ENCODE measurements around the gene CBX7.

Gene CBX7

DNA sequence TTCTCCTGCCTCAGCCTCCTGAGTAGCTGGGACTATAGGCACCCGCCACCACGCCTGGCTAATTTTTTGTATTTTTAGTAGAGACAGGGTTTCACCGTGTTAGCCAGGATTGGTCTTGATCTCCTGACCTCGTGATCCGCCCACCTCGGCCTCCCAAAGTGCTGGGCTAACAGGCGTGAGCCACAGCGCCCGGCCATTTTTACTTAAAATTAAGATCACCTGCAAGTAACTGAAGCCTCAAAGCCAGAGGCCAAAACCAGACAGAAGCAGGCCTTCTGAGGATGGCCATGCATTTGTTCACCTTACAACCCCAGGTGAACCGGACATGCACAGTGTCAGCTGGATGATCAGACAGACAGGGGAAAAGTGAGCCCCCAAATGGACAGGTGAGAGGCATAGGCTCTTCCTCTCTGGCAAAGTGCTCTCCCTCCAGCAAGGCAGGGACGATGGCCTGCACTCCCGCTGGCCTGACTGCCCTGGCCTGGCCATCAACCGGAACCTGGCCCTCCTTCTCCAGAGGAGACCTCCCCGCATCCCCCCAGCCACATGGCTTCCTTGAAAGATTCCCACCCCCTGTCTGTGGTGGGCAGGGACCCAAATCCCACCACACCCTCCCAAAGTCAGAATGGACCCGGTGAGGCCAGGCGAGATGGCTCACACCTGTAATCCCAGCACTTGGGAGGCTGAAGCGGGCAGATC lies 29.6 kb downstream of the CBX7 start:
- no peak overlapping the region for H3K4me3 ChIP-seq (ENCODE audit: control insufficient read depth, low read depth, low read length)
- TF ChIP-seq CTCF (IDR thresholded peaks at IDR 0.05; ENCODE audit: control insufficient read depth, insufficient read depth, low read depth, low read length, missing control alignments) = no peak
- DNase-seq (ENCODE audit: low read depth) = no peak

GRCh38 chr22:39120983-39121382 lies 31.5 kb downstream of the CBX7 start:
- no peak for DNase-seq (ENCODE audit: low read depth)
- TF ChIP-seq CTCF (IDR thresholded peaks at IDR 0.05; ENCODE audit: control insufficient read depth, insufficient read depth, low read depth, low read length, missing control alignments) = no peak
- H3K4me3 ChIP-seq (ENCODE audit: control insufficient read depth, low read depth, low read length) = no peak overlapping the region

GRCh38 chr22:39117585-39118191 lies 34.8 kb downstream of the CBX7 start:
- H3K4me3 ChIP-seq (ENCODE audit: control insufficient read depth, low read depth, low read length) = no peak overlapping the region
- peak; percentile 54 for TF ChIP-seq CTCF (IDR thresholded peaks at IDR 0.05; ENCODE audit: control insufficient read depth, insufficient read depth, low read depth, low read length, missing control alignments)
- peak; percentile 4 for DNase-seq (ENCODE audit: low read depth)

- TF ChIP-seq CTCF (IDR thresholded peaks at IDR 0.05; ENCODE audit: control insufficient read depth, insufficient read depth, low read depth, low read length, missing control alignments) = no peak
- no peak overlapping the region for H3K4me3 ChIP-seq (ENCODE audit: control insufficient read depth, low read depth, low read length)
- DNase-seq (ENCODE audit: low read depth) = no peak
Measured at GRCh38 chr22:39115977-39116621, 36.4 kb downstream of the CBX7 start.

DNA sequence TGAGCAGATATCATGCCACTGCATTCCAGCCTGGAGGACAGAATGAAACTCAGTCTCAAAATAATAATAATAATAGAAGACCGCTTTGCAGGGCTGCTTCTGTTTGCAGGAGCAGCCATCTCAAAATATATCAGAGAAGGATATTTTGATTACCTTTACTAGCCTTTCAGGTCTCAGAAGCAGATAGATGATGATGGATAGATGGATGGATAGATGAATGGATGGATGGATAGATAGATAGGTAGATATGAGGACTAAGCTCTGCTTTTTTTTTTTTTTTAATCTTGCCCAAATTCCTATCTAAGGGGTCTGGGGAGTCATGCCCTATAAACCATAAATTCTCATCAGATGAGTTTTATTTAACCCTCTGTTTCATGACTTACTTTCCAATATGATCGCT lies 36.9 kb downstream of the CBX7 start:
- TF ChIP-seq CTCF (IDR thresholded peaks at IDR 0.05; ENCODE audit: control insufficient read depth, insufficient read depth, low read depth, low read length, missing control alignments) = no peak
- no peak overlapping the region for H3K4me3 ChIP-seq (ENCODE audit: control insufficient read depth, low read depth, low read length)
- DNase-seq (ENCODE audit: low read depth) = no peak

DNA sequence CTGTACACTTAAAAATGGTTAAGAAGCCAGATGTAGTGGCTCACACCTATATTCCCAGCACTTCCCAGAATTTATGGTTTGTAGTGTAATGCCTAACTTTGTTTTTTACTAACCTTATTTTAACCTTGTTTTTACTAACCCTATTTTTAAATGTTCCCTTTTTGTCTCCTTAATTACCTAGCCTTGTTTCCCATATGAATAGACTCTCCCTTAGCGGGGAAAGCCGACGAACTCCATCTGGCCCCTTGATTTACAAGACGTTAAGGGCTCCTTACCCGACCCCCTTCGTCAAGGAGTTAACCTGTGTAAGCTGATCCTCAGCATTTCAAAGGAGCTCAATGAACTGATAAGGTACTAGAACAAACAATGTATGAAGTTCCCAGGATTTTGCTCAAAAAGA lies 38.4 kb downstream of the CBX7 start:
- H3K4me3 ChIP-seq (ENCODE audit: control insufficient read depth, low read depth, low read length) = no peak overlapping the region
- no peak for TF ChIP-seq CTCF (IDR thresholded peaks at IDR 0.05; ENCODE audit: control insufficient read depth, insufficient read depth, low read depth, low read length, missing control alignments)
- no peak for DNase-seq (ENCODE audit: low read depth)
